ENCODE results near the gene FAM13B.
"Not testable (repeated sequence)": the region's sequence is repeated elsewhere in the genome, so short reads cannot be mapped to it uniquely, and the experiment has no call there.

Gene FAM13B

GRCh38 chr5:138054206-138054605, 21.3 kb upstream of the FAM13B start:
- H3K9me3 ChIP-seq (ENCODE audit: control insufficient read depth in 1 of 2, low read length in 2 of 2), result no peaks in the 10 kb centered on the region
- H3K27ac ChIP-seq (ENCODE audit: low read length), result no peak overlapping the region
- H3K36me3 ChIP-seq (ENCODE audit: control insufficient read depth in 1 of 2, insufficient read depth in 2 of 2, low read length in 2 of 2), result no peaks in the 10 kb centered on the region
- no peak overlapping the region for H3K4me3 ChIP-seq (ENCODE audit: low read depth in 1 of 2, low read length in 2 of 2)
- H3K4me1 ChIP-seq (ENCODE audit: control insufficient read depth in 1 of 2, insufficient read depth in 2 of 2, low read length in 2 of 2), result peaks cover 0 to 3% of the 10 kb centered on the region in 2 donors
- no peaks in the 10 kb centered on the region for H3K27me3 ChIP-seq (ENCODE audit: low read depth, low read length)

GRCh38 chr5:138053554-138053953, 20.7 kb upstream of the FAM13B start:
- no peak overlapping the region for H3K4me3 ChIP-seq (ENCODE audit: low read depth in 1 of 2, low read length in 2 of 2)
- H3K27ac ChIP-seq (ENCODE audit: low read length), result no peak overlapping the region
- no peaks in the 10 kb centered on the region for H3K27me3 ChIP-seq (ENCODE audit: low read depth, low read length)
- H3K36me3 ChIP-seq (ENCODE audit: control insufficient read depth in 1 of 2, insufficient read depth in 2 of 2, low read length in 2 of 2), result no peaks in the 10 kb centered on the region
- peaks cover 0 to 3% of the 10 kb centered on the region in 2 donors for H3K4me1 ChIP-seq (ENCODE audit: control insufficient read depth in 1 of 2, insufficient read depth in 2 of 2, low read length in 2 of 2)
- H3K9me3 ChIP-seq (ENCODE audit: control insufficient read depth in 1 of 2, low read length in 2 of 2), result no peaks in the 10 kb centered on the region

DNA sequence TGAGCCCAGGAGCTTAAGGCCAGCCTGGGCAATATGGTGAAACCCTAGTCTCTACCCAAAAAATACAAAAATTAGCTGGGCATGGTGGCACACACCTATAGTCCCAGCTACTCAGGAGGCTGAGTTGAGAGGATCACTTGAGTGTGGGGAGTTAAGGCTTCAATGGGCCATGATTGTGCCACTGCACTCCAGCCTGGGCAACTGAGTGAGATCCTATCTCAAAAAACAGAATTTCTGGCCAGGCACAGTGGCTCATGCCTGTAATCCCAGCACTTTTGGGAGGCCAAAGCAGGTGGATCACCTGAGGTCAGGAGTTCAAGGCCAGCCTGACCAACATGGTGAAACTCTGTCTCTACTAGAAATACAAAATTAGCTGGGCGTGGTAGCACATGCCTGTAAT, 19.8 kb upstream of the FAM13B start:
- H3K27ac ChIP-seq (ENCODE audit: low read length), result not testable (repeated sequence)

GRCh38 chr5:138051441-138052296, 18.8 kb upstream of the FAM13B start:
- Histone ChIP-seq H3K4me1 (ENCODE audit: control insufficient read depth in 1 of 2, insufficient read depth in 2 of 2, low read length in 2 of 2) (peaks cover 0 to 3% of the 10 kb centered on the region in 2 donors), H3K4me3 (ENCODE audit: low read depth in 1 of 2, low read length in 2 of 2) (no peak overlapping the region), H3K36me3 (ENCODE audit: control insufficient read depth in 1 of 2, insufficient read depth in 2 of 2, low read length in 2 of 2) (no peaks in the 10 kb centered on the region), H3K9me3 (ENCODE audit: control insufficient read depth in 1 of 2, low read length in 2 of 2) (no peaks in the 10 kb centered on the region), H3K27ac (ENCODE audit: low read length) (no peak overlapping the region), H3K27me3 (ENCODE audit: low read depth, low read length) (no peaks in the 10 kb centered on the region)

More for the DNA sequence above, 19.8 kb upstream of the FAM13B start:
- H3K36me3 ChIP-seq (ENCODE audit: control insufficient read depth in 1 of 2, insufficient read depth in 2 of 2, low read length in 2 of 2); H3K4me3 ChIP-seq (ENCODE audit: low read depth in 1 of 2, low read length in 2 of 2); H3K9me3 ChIP-seq (ENCODE audit: control insufficient read depth in 1 of 2, low read length in 2 of 2); H3K4me1 ChIP-seq (ENCODE audit: control insufficient read depth in 1 of 2, insufficient read depth in 2 of 2, low read length in 2 of 2); H3K27me3 ChIP-seq (ENCODE audit: low read depth, low read length): not testable (repeated sequence)

DNA sequence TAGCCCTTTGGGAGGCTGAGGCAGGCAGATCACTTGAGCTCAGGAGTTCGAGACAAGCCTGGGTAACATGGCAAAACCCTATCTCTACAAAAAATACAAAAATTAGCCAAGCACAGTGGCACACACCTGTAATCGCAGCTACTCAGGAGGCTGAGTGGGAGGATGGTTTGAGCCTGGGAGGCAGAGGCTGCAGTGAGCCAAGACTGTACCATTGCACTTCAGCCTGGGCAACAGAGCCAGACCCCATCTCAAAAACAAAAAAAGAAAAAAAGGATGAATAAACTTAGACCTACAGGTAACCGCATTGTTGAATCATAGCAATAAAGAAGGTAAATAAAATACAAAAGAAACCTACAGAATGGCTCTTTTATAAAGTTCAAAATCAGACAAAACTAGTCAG, 12.4 kb upstream of the FAM13B start:
- H3K4me3 ChIP-seq (ENCODE audit: low read depth in 1 of 2, low read length in 2 of 2); H3K27ac ChIP-seq (ENCODE audit: low read length); H3K36me3 ChIP-seq (ENCODE audit: control insufficient read depth in 1 of 2, insufficient read depth in 2 of 2, low read length in 2 of 2); H3K27me3 ChIP-seq (ENCODE audit: low read depth, low read length); H3K4me1 ChIP-seq (ENCODE audit: control insufficient read depth in 1 of 2, insufficient read depth in 2 of 2, low read length in 2 of 2); H3K9me3 ChIP-seq (ENCODE audit: control insufficient read depth in 1 of 2, low read length in 2 of 2): not testable (repeated sequence)

DNA sequence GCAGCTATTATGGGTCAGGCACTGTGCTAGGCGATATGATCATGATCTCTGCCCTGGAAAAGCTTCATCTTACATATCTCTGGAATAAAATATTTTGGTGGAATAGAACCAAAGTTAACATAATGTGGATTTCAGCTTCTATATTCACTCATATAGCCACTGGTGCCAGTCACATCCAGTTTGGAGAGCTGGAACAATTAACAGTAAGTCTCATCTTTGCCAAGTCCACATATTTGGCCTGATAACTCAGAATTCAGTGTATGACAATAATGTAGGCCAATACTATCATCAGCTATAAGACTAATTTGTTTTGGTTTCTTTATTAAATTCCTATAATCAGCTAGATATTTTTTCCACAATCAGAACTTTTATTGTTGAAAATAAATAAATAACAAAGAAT, 5.9 kb upstream of the FAM13B start:
- Histone ChIP-seq H3K27ac (ENCODE audit: low read length) (no peak overlapping the region), H3K4me3 (ENCODE audit: low read depth in 1 of 2, low read length in 2 of 2) (no peak overlapping the region), H3K4me1 (ENCODE audit: control insufficient read depth in 1 of 2, insufficient read depth in 2 of 2, low read length in 2 of 2) (peaks cover 0 to 1% of the 10 kb centered on the region in 2 donors), H3K27me3 (ENCODE audit: low read depth, low read length) (no peaks in the 10 kb centered on the region), H3K36me3 (ENCODE audit: control insufficient read depth in 1 of 2, insufficient read depth in 2 of 2, low read length in 2 of 2) (no peaks in the 10 kb centered on the region), H3K9me3 (ENCODE audit: control insufficient read depth in 1 of 2, low read length in 2 of 2) (no peaks in the 10 kb centered on the region)

GRCh38 chr5:138037907-138038633, 5.2 kb upstream of the FAM13B start:
- Histone ChIP-seq H3K4me1 (ENCODE audit: control insufficient read depth in 1 of 2, insufficient read depth in 2 of 2, low read length in 2 of 2) (peaks cover 0 to 6% of the 10 kb centered on the region in 2 donors), H3K36me3 (ENCODE audit: control insufficient read depth in 1 of 2, insufficient read depth in 2 of 2, low read length in 2 of 2) (peaks cover 0 to 6% of the 10 kb centered on the region in 2 donors), H3K4me3 (ENCODE audit: low read depth in 1 of 2, low read length in 2 of 2) (no peak overlapping the region), H3K27ac (ENCODE audit: low read length) (no peak overlapping the region), H3K27me3 (ENCODE audit: low read depth, low read length) (no peaks in the 10 kb centered on the region), H3K9me3 (ENCODE audit: control insufficient read depth in 1 of 2, low read length in 2 of 2) (no peaks in the 10 kb centered on the region)

DNA sequence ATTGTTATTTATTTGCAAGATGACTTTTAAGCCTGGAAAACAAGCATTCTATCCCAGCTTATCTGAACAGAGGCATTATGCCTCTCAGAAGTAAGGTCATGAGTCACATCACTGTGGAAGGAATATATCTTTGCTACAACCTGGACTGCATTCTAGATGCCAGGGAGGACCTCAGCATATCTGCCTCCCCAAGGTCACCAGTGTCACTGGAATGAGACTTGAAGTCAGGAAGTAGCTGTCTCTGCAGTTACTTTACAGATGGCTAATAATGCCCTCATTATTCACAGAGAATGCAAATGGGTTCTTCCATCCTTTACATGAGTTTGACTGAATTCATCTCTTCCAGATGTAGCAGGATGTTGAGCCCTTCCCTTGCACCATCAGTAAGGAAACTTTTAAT, 4.4 kb upstream of the FAM13B start:
- Histone ChIP-seq H3K27me3 (ENCODE audit: low read depth, low read length) (no peaks in the 10 kb centered on the region), H3K9me3 (ENCODE audit: control insufficient read depth in 1 of 2, low read length in 2 of 2) (no peaks in the 10 kb centered on the region), H3K27ac (ENCODE audit: low read length) (no peak overlapping the region), H3K4me1 (ENCODE audit: control insufficient read depth in 1 of 2, insufficient read depth in 2 of 2, low read length in 2 of 2) (peaks cover 0 to 6% of the 10 kb centered on the region in 2 donors), H3K36me3 (ENCODE audit: control insufficient read depth in 1 of 2, insufficient read depth in 2 of 2, low read length in 2 of 2) (peaks cover 0 to 10% of the 10 kb centered on the region in 2 donors), H3K4me3 (ENCODE audit: low read depth in 1 of 2, low read length in 2 of 2) (no peak overlapping the region)

DNA sequence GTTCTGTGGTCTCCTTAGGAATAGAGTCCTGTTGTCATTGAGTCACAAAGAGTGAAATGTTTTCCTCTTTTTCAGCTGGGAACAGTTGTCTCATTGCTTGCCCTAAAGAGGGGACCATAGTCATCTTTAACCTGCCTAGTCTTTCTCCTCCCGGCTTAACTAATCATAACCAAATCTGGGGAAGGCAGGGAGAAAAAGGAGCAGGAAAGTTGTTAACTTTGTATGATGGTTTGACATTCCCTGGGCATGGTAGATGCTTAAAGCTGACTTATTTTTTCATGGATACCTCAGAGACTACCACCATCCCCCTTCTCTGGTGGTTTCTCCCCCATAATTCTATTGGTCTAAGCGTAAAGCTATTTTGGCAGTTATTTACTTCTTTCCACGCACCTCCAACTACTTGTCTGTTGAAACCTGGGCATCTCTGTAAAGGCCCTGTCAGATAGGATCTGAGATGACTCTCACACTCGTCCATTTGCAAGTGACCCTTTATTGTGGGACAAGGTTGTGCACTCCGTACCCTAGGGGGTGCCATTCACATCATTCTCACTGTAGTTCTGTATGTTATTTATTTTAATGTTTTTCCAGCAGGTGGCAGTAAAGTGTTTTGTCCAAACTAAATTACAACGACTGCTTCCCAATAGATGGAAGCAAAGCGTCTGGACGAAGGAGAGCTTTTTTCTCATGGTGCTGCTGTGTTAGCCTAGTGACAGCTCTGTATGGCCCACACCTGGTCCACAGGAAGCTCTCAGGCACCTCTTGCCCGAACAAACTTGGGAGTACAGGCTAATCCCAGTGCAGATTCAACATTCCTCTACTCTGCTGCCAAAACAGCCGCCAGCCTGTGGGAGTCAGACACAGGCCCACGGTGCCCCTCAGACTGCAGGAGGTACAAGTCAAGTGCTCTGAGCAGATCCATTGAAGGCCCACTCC, 3.0 kb upstream of the FAM13B start:
- Histone ChIP-seq H3K9me3 (ENCODE audit: control insufficient read depth in 1 of 2, low read length in 2 of 2) (no peaks in the 10 kb centered on the region), H3K36me3 (ENCODE audit: control insufficient read depth in 1 of 2, insufficient read depth in 2 of 2, low read length in 2 of 2) (peaks cover 0 to 10% of the 10 kb centered on the region in 2 donors), H3K4me3 (ENCODE audit: low read depth in 1 of 2, low read length in 2 of 2) (no peak overlapping the region), H3K4me1 (ENCODE audit: control insufficient read depth in 1 of 2, insufficient read depth in 2 of 2, low read length in 2 of 2) (peaks cover 3 to 15% of the 10 kb centered on the region in 2 donors), H3K27me3 (ENCODE audit: low read depth, low read length) (no peaks in the 10 kb centered on the region), H3K27ac (ENCODE audit: low read length) (no peak overlapping the region)

DNA sequence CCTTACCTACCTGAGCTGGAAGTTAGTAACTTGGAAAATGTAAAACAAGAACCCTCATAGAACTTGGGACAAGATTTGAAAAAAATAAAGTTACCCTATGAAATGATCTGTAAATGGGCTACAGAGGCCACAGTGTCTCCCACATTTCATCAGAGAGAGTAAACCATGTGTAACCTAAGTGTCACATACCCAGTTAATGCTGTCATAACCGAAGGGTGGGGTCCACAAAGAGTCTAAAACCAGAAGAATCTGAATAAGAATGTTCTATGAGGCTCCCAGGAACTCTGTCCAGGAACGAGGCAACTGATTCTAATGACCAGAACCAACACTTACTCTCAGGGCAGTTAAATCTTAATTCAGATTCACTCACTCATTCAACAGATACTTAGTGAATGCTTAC, 1.0 kb upstream of the FAM13B start:
- peak overlapping the region; percentile 96 for H3K27ac ChIP-seq (ENCODE audit: low read length)
- H3K9me3 ChIP-seq (ENCODE audit: control insufficient read depth in 1 of 2, low read length in 2 of 2), result no peaks in the 10 kb centered on the region
- no peaks in the 10 kb centered on the region for H3K27me3 ChIP-seq (ENCODE audit: low read depth, low read length)
- H3K4me1 ChIP-seq (ENCODE audit: control insufficient read depth in 1 of 2, insufficient read depth in 2 of 2, low read length in 2 of 2), result peaks cover 12 to 34% of the 10 kb centered on the region in 2 donors
- H3K4me3 ChIP-seq (ENCODE audit: low read depth in 1 of 2, low read length in 2 of 2), result peak overlapping the region; percentile 79 to 95
- peaks cover 0 to 10% of the 10 kb centered on the region in 2 donors for H3K36me3 ChIP-seq (ENCODE audit: control insufficient read depth in 1 of 2, insufficient read depth in 2 of 2, low read length in 2 of 2)

- Histone ChIP-seq H3K27me3 (ENCODE audit: low read depth, low read length) (no peaks in the 10 kb centered on the region), H3K4me3 (ENCODE audit: low read depth in 1 of 2, low read length in 2 of 2) (peak overlapping the region; percentile 79 to 95), H3K9me3 (ENCODE audit: control insufficient read depth in 1 of 2, low read length in 2 of 2) (no peaks in the 10 kb centered on the region), H3K27ac (ENCODE audit: low read length) (peak overlapping the region; percentile 96), H3K4me1 (ENCODE audit: control insufficient read depth in 1 of 2, insufficient read depth in 2 of 2, low read length in 2 of 2) (peaks cover 12 to 39% of the 10 kb centered on the region in 2 donors), H3K36me3 (ENCODE audit: control insufficient read depth in 1 of 2, insufficient read depth in 2 of 2, low read length in 2 of 2) (peaks cover 0 to 10% of the 10 kb centered on the region in 2 donors)
Measured at GRCh38 chr5:138033386-138033808, 518 bp upstream of the FAM13B start.

Data from muscle layer of duodenum (tissue), 2 donors.